WTC11 (cell line): ENCODE measurements around the gene PTPN3. TPM values are rescaled to one million over a fixed set of nuclear protein-coding genes. Genes with fewer than 3 reads are reported as not detected.

Experiments
- ATAC-seq: fragments of 200-7000 bp; cut with Tn5 transposase; 2 replicates; pipeline ENCODE4 v1.10.0; 2021; ENCODE audit warnings: mild to moderate bottlenecking, moderate library complexity
- CTCF ChIA-PET: fragments of 300-600 bp; sonication (Branson Sonifier 250); formaldehyde crosslinking; loops from one replicate; lab custom pipeline; 2021; ENCODE audit warnings: antibody characterized with exemption; lab: Charles Lee
- POLR2A ChIA-PET: fragments of 350-600 bp; sonication (Branson Sonifier 250); formaldehyde crosslinking; loops from one replicate; lab custom pipeline; 2021; ENCODE audit warnings: antibody characterized with exemption; lab: Charles Lee
- DNase-seq: peaks from one replicate; pipeline ENCODE4 v3.0.0; 2021; ENCODE audit warnings: low spot score
- H3K27ac Mint-ChIP-seq: 2 replicates; pipeline ENCODE4 v1.8.0; 2021; ENCODE audit warnings: mixed read lengths
- H3K27me3 Mint-ChIP-seq: 2 replicates; pipeline ENCODE4 v1.8.0; 2021; ENCODE audit warnings: low read depth, mild to moderate bottlenecking, moderate library complexity, mixed read lengths
- H3K36me3 Mint-ChIP-seq: 2 replicates; pipeline ENCODE4 v1.8.0; 2021; ENCODE audit warnings: mixed read lengths
- H3K4me1 Mint-ChIP-seq: 2 replicates; pipeline ENCODE4 v1.8.0; 2022; ENCODE audit warnings: mixed read lengths
- H3K4me3 Mint-ChIP-seq: 2 replicates; pipeline ENCODE4 v1.8.0; 2021; ENCODE audit warnings: mild to moderate bottlenecking, moderate library complexity, mixed read lengths
- H3K9me3 Mint-ChIP-seq: 2 replicates; pipeline ENCODE4 v1.8.0; 2021; ENCODE audit warnings: mixed read lengths
- ATF1 ChIP-seq: sonication (generic); formaldehyde crosslinking; IDR thresholded peaks from 2 replicates; pipeline ENCODE4 v1.8.1; 2023; ENCODE audit warnings: mild to moderate bottlenecking, moderate library complexity, missing genetic modification reagents
- CBFB ChIP-seq: sonication (generic); formaldehyde crosslinking; IDR thresholded peaks from 2 replicates; pipeline ENCODE4 v1.8.1; 2022; ENCODE audit warnings: mild to moderate bottlenecking, low read depth, missing genetic modification reagents
- FOXK1 ChIP-seq: sonication (generic); formaldehyde crosslinking; IDR thresholded peaks from 2 replicates; pipeline ENCODE4 v1.8.0; 2022; ENCODE audit warnings: mild to moderate bottlenecking, moderate library complexity, missing genetic modification reagents
- FOXP1 ChIP-seq: sonication (generic); formaldehyde crosslinking; IDR thresholded peaks from 2 replicates; pipeline ENCODE4 v1.8.0; 2022; ENCODE audit warnings: missing genetic modification reagents, mild to moderate bottlenecking, moderate library complexity, borderline replicate concordance
- KAT7 ChIP-seq: sonication (generic); formaldehyde crosslinking; IDR thresholded peaks from 2 replicates; pipeline ENCODE4 v1.8.1; 2023; ENCODE audit warnings: missing genetic modification reagents, mild to moderate bottlenecking, borderline replicate concordance
- MYBL2 ChIP-seq: sonication (generic); formaldehyde crosslinking; IDR thresholded peaks from 2 replicates; pipeline ENCODE4 v1.8.1; 2023; ENCODE audit warnings: mild to moderate bottlenecking, moderate library complexity, missing genetic modification reagents
- NFE2L1 ChIP-seq: sonication (generic); formaldehyde crosslinking; IDR thresholded peaks from 2 replicates; pipeline ENCODE4 v1.8.1; 2023; ENCODE audit warnings: missing genetic modification reagents
- NFYB ChIP-seq: sonication (generic); formaldehyde crosslinking; conservative IDR thresholded peaks from 2 replicates; pipeline ENCODE4 v1.8.0; 2022; ENCODE audit warnings: low read depth, missing genetic modification reagents
- NR3C1 ChIP-seq: sonication (generic); formaldehyde crosslinking; conservative IDR thresholded peaks from 2 replicates; pipeline ENCODE4 v1.8.1; 2023; ENCODE audit warnings: low read depth, mild to moderate bottlenecking, missing genetic modification reagents
- SP1 ChIP-seq: sonication (generic); formaldehyde crosslinking; conservative IDR thresholded peaks from 2 replicates; pipeline ENCODE4 v1.8.1; 2022; ENCODE audit warnings: missing genetic modification reagents
- TEAD4 ChIP-seq: sonication (generic); formaldehyde crosslinking; IDR thresholded peaks from 2 replicates; pipeline ENCODE4 v1.8.0; 2022; ENCODE audit warnings: mild to moderate bottlenecking, missing genetic modification reagents
- ZNF121 ChIP-seq: sonication (generic); formaldehyde crosslinking; IDR thresholded peaks from 2 replicates; pipeline ENCODE4 v1.8.0; 2023; ENCODE audit warnings: missing genetic modification reagents
- ZNF219 ChIP-seq: sonication (generic); formaldehyde crosslinking; IDR thresholded peaks from 2 replicates; pipeline ENCODE4 v1.8.0; 2023; ENCODE audit warnings: missing genetic modification reagents, mild to moderate bottlenecking, borderline replicate concordance
- ZNF416 ChIP-seq: fragments of 250-450 bp; sonication (Bioruptor Pico); IDR thresholded peaks from 2 replicates; pipeline ENCODE4 v1.9.0; 2021; ENCODE audit warnings: mild to moderate bottlenecking, inconsistent platforms
- total RNA-seq: library from RNA; stranded (reverse); gene quantifications from 3 replicates; pipeline ENCODE4 v1.2.3, GENCODE V29; 2021
- TF ChIP-seq, protein P1 (sequence below): fragments of 250-450 bp; sonication (Bioruptor Pico); conservative IDR thresholded peaks from 2 replicates; pipeline ENCODE4 v1.9.0; 2021; ENCODE audit warnings: mild to moderate bottlenecking
- TF ChIP-seq, protein P2 (sequence below): sonication (generic); formaldehyde crosslinking; IDR thresholded peaks from 2 replicates; pipeline ENCODE4 v1.8.1; 2022; ENCODE audit warnings: low read depth, mild to moderate bottlenecking, moderate library complexity, missing genetic modification reagents, borderline replicate concordance
- TF ChIP-seq, protein P3 (sequence below): sonication (generic); formaldehyde crosslinking; IDR thresholded peaks from 2 replicates; pipeline ENCODE4 v1.8.0; 2023; ENCODE audit warnings: mild to moderate bottlenecking, missing genetic modification reagents
- TF ChIP-seq, protein P4 (sequence below): sonication (generic); formaldehyde crosslinking; IDR thresholded peaks from 2 replicates; pipeline ENCODE4 v1.8.1; 2022; ENCODE audit warnings: low read depth, missing genetic modification reagents, borderline replicate concordance
- TF ChIP-seq, protein P5 (sequence below): sonication (generic); formaldehyde crosslinking; IDR thresholded peaks from 2 replicates; pipeline ENCODE4 v1.8.1; 2022; ENCODE audit warnings: mild to moderate bottlenecking, moderate library complexity, missing genetic modification reagents
- TF ChIP-seq, protein P6 (sequence below): sonication (generic); formaldehyde crosslinking; conservative IDR thresholded peaks from 2 replicates; pipeline ENCODE4 v1.8.1; 2023; ENCODE audit warnings: mild to moderate bottlenecking, low read depth, missing genetic modification reagents, moderate library complexity

Gene PTPN3
- total RNA-seq, 1 experiment from 2014 or later: 1.7 TPM

DNA sequence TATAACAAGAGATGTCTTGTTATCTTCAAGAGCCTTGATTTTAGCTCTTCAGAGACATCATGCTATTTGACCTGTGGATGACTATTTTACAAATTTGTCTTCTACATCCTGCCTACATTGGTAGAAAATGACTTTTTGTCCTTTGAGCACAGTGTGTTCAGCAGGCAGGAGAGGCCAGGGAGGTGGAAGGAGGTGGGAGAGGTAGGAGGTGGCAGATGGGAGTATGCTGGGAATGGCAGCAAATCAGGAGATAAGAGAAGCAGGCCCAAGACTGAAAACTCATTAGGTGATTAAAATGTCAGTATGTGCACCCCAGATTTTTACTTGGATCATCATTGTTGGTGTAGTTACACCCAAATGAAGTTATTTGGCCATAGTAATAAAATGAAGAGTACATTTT is 44.1 kb downstream of the PTPN3 start:
- TF ChIP-seq MYBL2: no peak
- TF ChIP-seq, protein P1, sequence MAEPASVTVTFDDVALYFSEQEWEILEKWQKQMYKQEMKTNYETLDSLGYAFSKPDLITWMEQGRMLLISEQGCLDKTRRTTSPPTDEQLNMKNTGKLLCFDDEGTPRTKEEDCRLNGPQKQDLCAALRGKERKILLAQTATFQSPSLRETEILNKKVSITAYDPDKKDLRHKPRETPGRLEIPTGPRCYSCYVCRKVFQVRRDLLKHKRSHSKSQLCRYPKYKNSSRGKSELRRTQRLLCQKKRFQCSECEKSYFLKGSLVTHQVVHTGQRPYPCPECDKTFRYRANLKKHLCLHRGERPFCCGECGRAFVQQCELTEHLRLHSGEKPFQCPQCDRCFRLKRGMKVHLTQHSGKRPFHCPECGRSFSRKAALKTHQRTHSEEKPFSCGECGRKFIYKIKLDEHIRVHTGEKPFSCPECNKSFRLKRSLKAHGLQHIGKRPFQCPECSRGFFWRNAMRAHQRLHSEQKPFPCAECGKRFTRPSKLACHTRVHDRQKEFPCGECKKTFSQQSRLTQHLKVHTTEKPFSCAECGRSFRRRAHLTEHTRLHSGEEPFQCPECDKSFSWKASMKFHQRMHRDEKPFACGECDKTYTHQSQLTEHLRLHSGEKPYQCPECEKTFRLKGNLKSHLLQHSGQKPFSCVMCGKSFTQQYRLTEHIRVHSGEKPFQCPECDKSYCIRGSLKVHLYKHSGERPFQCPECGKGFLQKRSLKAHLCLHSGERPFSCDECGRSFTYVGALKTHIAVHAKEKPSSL (CRISPR knock-in tag): no peak
- no peak for TF ChIP-seq ATF1 (CRISPR knock-in tag)
- TF ChIP-seq ZNF219 (CRISPR knock-in tag): no peak
- TF ChIP-seq, protein P2, sequence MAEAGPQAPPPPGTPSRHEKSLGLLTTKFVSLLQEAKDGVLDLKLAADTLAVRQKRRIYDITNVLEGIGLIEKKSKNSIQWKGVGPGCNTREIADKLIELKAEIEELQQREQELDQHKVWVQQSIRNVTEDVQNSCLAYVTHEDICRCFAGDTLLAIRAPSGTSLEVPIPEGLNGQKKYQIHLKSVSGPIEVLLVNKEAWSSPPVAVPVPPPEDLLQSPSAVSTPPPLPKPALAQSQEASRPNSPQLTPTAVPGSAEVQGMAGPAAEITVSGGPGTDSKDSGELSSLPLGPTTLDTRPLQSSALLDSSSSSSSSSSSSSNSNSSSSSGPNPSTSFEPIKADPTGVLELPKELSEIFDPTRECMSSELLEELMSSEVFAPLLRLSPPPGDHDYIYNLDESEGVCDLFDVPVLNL (CRISPR knock-in tag): no peak
- TF ChIP-seq, protein P3, sequence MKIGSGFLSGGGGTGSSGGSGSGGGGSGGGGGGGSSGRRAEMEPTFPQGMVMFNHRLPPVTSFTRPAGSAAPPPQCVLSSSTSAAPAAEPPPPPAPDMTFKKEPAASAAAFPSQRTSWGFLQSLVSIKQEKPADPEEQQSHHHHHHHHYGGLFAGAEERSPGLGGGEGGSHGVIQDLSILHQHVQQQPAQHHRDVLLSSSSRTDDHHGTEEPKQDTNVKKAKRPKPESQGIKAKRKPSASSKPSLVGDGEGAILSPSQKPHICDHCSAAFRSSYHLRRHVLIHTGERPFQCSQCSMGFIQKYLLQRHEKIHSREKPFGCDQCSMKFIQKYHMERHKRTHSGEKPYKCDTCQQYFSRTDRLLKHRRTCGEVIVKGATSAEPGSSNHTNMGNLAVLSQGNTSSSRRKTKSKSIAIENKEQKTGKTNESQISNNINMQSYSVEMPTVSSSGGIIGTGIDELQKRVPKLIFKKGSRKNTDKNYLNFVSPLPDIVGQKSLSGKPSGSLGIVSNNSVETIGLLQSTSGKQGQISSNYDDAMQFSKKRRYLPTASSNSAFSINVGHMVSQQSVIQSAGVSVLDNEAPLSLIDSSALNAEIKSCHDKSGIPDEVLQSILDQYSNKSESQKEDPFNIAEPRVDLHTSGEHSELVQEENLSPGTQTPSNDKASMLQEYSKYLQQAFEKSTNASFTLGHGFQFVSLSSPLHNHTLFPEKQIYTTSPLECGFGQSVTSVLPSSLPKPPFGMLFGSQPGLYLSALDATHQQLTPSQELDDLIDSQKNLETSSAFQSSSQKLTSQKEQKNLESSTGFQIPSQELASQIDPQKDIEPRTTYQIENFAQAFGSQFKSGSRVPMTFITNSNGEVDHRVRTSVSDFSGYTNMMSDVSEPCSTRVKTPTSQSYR: no peak
- no peak for TF ChIP-seq ZNF121 (CRISPR knock-in tag)
- TF ChIP-seq, protein P4, sequence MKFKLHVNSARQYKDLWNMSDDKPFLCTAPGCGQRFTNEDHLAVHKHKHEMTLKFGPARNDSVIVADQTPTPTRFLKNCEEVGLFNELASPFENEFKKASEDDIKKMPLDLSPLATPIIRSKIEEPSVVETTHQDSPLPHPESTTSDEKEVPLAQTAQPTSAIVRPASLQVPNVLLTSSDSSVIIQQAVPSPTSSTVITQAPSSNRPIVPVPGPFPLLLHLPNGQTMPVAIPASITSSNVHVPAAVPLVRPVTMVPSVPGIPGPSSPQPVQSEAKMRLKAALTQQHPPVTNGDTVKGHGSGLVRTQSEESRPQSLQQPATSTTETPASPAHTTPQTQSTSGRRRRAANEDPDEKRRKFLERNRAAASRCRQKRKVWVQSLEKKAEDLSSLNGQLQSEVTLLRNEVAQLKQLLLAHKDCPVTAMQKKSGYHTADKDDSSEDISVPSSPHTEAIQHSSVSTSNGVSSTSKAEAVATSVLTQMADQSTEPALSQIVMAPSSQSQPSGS (CRISPR knock-in tag): no peak
- TF ChIP-seq, protein P5, sequence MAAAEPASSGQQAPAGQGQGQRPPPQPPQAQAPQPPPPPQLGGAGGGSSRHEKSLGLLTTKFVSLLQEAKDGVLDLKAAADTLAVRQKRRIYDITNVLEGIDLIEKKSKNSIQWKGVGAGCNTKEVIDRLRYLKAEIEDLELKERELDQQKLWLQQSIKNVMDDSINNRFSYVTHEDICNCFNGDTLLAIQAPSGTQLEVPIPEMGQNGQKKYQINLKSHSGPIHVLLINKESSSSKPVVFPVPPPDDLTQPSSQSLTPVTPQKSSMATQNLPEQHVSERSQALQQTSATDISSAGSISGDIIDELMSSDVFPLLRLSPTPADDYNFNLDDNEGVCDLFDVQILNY: no peak
- no peak for TF ChIP-seq SP1 (CRISPR knock-in tag)
- no peak for TF ChIP-seq NR3C1
- no peak for TF ChIP-seq KAT7 (CRISPR knock-in tag)
- no peak for TF ChIP-seq ZNF416 (CRISPR knock-in tag)
- Mint-ChIP-seq H3K36me3 (no peaks in the 10 kb centered on the region), H3K9me3 (no peaks in the 10 kb centered on the region), H3K27me3 (no peaks in the 10 kb centered on the region), H3K4me3 (no peak overlapping the region), H3K27ac (no peak overlapping the region), H3K4me1 (peaks cover 25% of the 10 kb centered on the region)
- ATAC-seq: no peak
- ChIA-PET POLR2A (no interaction called here), CTCF (interaction anchor here (0.7 to 6.6 kb wide), 4 partner anchors 14 to 200 kb away, joined by 3 to 79 read pairs (median 6); no protein-coding TSS in a partner anchor)
- DNase-seq: no peak

DNA sequence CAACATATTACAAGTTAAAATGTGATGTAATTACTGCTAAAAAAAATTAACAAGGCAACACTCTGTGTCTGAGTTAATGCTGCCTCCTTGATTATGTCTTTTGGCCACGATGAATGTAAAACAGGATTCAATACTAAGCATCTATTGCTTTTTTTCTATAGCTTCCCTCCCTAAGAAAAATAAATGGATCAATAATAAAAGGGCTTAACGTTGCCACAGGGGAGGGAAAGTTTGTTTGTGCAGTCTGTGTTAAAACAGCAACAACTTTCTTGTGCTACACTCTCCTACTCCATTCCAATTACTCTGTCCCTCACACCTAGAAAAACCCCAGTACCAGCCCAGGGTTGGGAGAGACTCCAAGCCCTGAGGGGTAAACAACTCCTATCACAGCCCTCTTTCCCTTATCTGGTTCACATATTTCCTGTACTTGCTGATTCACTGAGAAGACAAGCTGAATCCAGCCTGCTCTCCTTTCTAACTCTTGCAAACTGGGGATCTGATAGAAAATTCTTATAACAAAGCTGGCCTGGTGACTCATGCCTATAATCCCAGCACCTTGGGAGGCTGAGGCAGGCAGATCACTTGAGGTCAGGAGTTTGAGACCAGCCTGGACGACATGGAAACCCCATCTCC is 44.8 kb downstream of the PTPN3 start:
- CTCF ChIA-PET: interaction anchor here (0.7 to 6.6 kb wide), 6 partner anchors 13 to 200 kb away, joined by 3 to 79 read pairs (median 8); no protein-coding TSS in a partner anchor
- POLR2A ChIA-PET: no interaction called here
- H3K36me3 Mint-ChIP-seq: no peaks in the 10 kb centered on the region
- 0 out of 2 replicates have a peak overlapping the region, but pooled peaks have one; percentile 50 for H3K27ac Mint-ChIP-seq
- H3K4me1 Mint-ChIP-seq: peaks cover 25% of the 10 kb centered on the region
- DNase-seq (no peak), ATAC-seq (no peak)
- H3K4me3 Mint-ChIP-seq: no peak overlapping the region
- H3K27me3 Mint-ChIP-seq: no peaks in the 10 kb centered on the region
- TF ChIP-seq FOXP1 (CRISPR knock-in tag): no peak
- no peak for TF ChIP-seq TEAD4 (CRISPR knock-in tag)
- no peak for TF ChIP-seq FOXK1 (CRISPR knock-in tag)
- TF ChIP-seq NFYB (CRISPR knock-in tag): no peak
- TF ChIP-seq ZNF219 (CRISPR knock-in tag): no peak
- TF ChIP-seq CBFB (CRISPR knock-in tag): no peak
- TF ChIP-seq, protein P6, sequence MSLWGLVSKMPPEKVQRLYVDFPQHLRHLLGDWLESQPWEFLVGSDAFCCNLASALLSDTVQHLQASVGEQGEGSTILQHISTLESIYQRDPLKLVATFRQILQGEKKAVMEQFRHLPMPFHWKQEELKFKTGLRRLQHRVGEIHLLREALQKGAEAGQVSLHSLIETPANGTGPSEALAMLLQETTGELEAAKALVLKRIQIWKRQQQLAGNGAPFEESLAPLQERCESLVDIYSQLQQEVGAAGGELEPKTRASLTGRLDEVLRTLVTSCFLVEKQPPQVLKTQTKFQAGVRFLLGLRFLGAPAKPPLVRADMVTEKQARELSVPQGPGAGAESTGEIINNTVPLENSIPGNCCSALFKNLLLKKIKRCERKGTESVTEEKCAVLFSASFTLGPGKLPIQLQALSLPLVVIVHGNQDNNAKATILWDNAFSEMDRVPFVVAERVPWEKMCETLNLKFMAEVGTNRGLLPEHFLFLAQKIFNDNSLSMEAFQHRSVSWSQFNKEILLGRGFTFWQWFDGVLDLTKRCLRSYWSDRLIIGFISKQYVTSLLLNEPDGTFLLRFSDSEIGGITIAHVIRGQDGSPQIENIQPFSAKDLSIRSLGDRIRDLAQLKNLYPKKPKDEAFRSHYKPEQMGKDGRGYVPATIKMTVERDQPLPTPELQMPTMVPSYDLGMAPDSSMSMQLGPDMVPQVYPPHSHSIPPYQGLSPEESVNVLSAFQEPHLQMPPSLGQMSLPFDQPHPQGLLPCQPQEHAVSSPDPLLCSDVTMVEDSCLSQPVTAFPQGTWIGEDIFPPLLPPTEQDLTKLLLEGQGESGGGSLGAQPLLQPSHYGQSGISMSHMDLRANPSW (CRISPR knock-in tag): no peak
- TF ChIP-seq, protein P3: no peak
- no peak for TF ChIP-seq NFE2L1 (CRISPR knock-in tag)
- TF ChIP-seq, all 79 proteins: peak for 0
- no peaks in the 10 kb centered on the region for H3K9me3 Mint-ChIP-seq
